ENCODE data around the gene KRTAP10-6. TPM values are rescaled to one million over a fixed set of nuclear protein-coding genes. Genes with fewer than 3 reads are reported as not detected.
A peak's percentile ranks its signal among the peaks of the same experiment; 100 is the strongest.

Gene KRTAP10-6
- total RNA-seq, 5 donors from 2014 or later (not counting 1 experiment from before 2014, with no cell fraction given): not detected

- H3K4me1 Mint-ChIP-seq: peaks cover 0 to 12% (median 2%) of the 10 kb centered on the region in 3 donors
- no peaks in the 10 kb centered on the region for H3K36me3 Mint-ChIP-seq
- Histone ChIP-seq H3K27ac (ENCODE audit: low read length) (no peak overlapping the region), H3K4me1 (ENCODE audit: control insufficient read depth in 1 of 2, extremely low read depth in 1 of 2, insufficient read depth in 2 of 2, low read length in 2 of 2) (peaks cover 0 to 7% of the 10 kb centered on the region in 2 experiments), H3K4me3 (ENCODE audit: control insufficient read depth in 1 of 2, extremely low read depth in 1 of 2, low read length in 1 of 2) (no peak overlapping the region), H3K9me3 (no peaks in the 10 kb centered on the region), H3K27me3 (replicated peaks in 1 of 2; ENCODE audit: control insufficient read depth in 2 of 2, extremely low read depth in 1 of 2, insufficient read depth in 2 of 2, low read length in 1 of 2) (peaks cover 0 to 44% of the 10 kb centered on the region in 2 experiments), H3K36me3 (ENCODE audit: control insufficient read depth in 2 of 2, extremely low read depth in 1 of 2, insufficient read depth in 1 of 2, low read length in 1 of 2) (no peaks in the 10 kb centered on the region)
- H3K27ac Mint-ChIP-seq: no peak overlapping the region
- 87% methylated on average over 37 of the region's 40 CpGs for WGBS (ENCODE audit: insufficient coverage)
- H3K27me3 Mint-ChIP-seq: peaks cover 10 to 12% of the 10 kb centered on the region in 2 donors
- peaks cover 0 to 6% (median under 1%) of the 10 kb centered on the region in 3 donors for H3K9me3 Mint-ChIP-seq
- no peak for ATAC-seq (replicated peaks in 1 of 4)
- ChIA-PET POLR2A (no interaction called here), CTCF (no interaction called here)
- H3K4me3 Mint-ChIP-seq: no peak overlapping the region
- DNase-seq: peak in 1 of 35 experiments; percentile 10
Measured at GRCh38 chr21:44571844-44572782, 20.2 kb downstream of the KRTAP10-6 start.

- WGBS (ENCODE audit: insufficient coverage): 60% methylated on average over 3 of the region's 4 CpGs
- ATAC-seq (replicated peaks in 1 of 4) (no peak), DNase-seq (peak in 1 of 35 experiments; percentile 1)
- peaks cover 0 to 44% of the 10 kb centered on the region in 2 experiments for H3K27me3 ChIP-seq (replicated peaks in 1 of 2; ENCODE audit: control insufficient read depth in 2 of 2, extremely low read depth in 1 of 2, insufficient read depth in 2 of 2, low read length in 1 of 2)
- H3K27me3 Mint-ChIP-seq: peaks cover 10 to 12% of the 10 kb centered on the region in 2 donors
- H3K27ac ChIP-seq (ENCODE audit: low read length): no peak overlapping the region
- H3K4me3 Mint-ChIP-seq: no peak overlapping the region
- H3K27ac Mint-ChIP-seq: no peak overlapping the region
- H3K9me3 ChIP-seq: no peaks in the 10 kb centered on the region
- H3K4me3 ChIP-seq (ENCODE audit: control insufficient read depth in 1 of 2, extremely low read depth in 1 of 2, low read length in 1 of 2): no peak overlapping the region
- peaks cover 0 to 12% (median 2%) of the 10 kb centered on the region in 3 donors for H3K4me1 Mint-ChIP-seq
- peaks cover 0 to 7% of the 10 kb centered on the region in 2 experiments for H3K4me1 ChIP-seq (ENCODE audit: control insufficient read depth in 1 of 2, extremely low read depth in 1 of 2, insufficient read depth in 2 of 2, low read length in 2 of 2)
- no peaks in the 10 kb centered on the region for H3K9me3 Mint-ChIP-seq
- ChIA-PET CTCF (no interaction called here), POLR2A (no interaction called here)
- no peaks in the 10 kb centered on the region for H3K36me3 Mint-ChIP-seq
- H3K36me3 ChIP-seq (ENCODE audit: control insufficient read depth in 2 of 2, extremely low read depth in 1 of 2, insufficient read depth in 1 of 2, low read length in 1 of 2): no peaks in the 10 kb centered on the region
Measured at GRCh38 chr21:44571296-44571695, 21.0 kb downstream of the KRTAP10-6 start.

GRCh38 chr21:44569861-44570517 lies 22.3 kb downstream of the KRTAP10-6 start:
- ATAC-seq (replicated peaks in 1 of 4) (no peak), DNase-seq (no peak)
- Histone ChIP-seq H3K4me3 (ENCODE audit: control insufficient read depth in 1 of 2, extremely low read depth in 1 of 2, low read length in 1 of 2) (no peak overlapping the region), H3K27ac (ENCODE audit: low read length) (no peak overlapping the region), H3K27me3 (replicated peaks in 1 of 2; ENCODE audit: control insufficient read depth in 2 of 2, extremely low read depth in 1 of 2, insufficient read depth in 2 of 2, low read length in 1 of 2) (peaks cover 0 to 39% of the 10 kb centered on the region in 2 experiments), H3K4me1 (ENCODE audit: control insufficient read depth in 1 of 2, extremely low read depth in 1 of 2, insufficient read depth in 2 of 2, low read length in 2 of 2) (peaks cover 0 to 7% of the 10 kb centered on the region in 2 experiments), H3K9me3 (no peaks in the 10 kb centered on the region), H3K36me3 (ENCODE audit: control insufficient read depth in 2 of 2, extremely low read depth in 1 of 2, insufficient read depth in 1 of 2, low read length in 1 of 2) (no peaks in the 10 kb centered on the region)
- Mint-ChIP-seq H3K27me3 (peaks cover 7 to 11% of the 10 kb centered on the region in 2 donors), H3K4me1 (peaks cover 6 to 10% (median 8%) of the 10 kb centered on the region in 3 donors), H3K9me3 (no peaks in the 10 kb centered on the region), H3K4me3 (no peak overlapping the region), H3K36me3 (no peaks in the 10 kb centered on the region), H3K27ac (no peak overlapping the region)
- 78% methylated on average over 9 of the region's 12 CpGs for WGBS (ENCODE audit: insufficient coverage)
- CTCF ChIA-PET: no interaction called here
- POLR2A ChIA-PET: no interaction called here

GRCh38 chr21:44568667-44569556 lies 23.4 kb downstream of the KRTAP10-6 start:
- CTCF ChIA-PET: interaction anchor here in 1 of 2 donors (0.5 kb wide), 1 partner anchor 92 kb away, joined by 3 read pairs; no protein-coding TSS in a partner anchor
- no peaks in the 10 kb centered on the region for H3K9me3 Mint-ChIP-seq
- H3K27ac ChIP-seq (ENCODE audit: low read length): no peak overlapping the region
- no peaks in the 10 kb centered on the region for H3K4me1 ChIP-seq (ENCODE audit: control insufficient read depth in 1 of 2, extremely low read depth in 1 of 2, insufficient read depth in 2 of 2, low read length in 2 of 2)
- H3K36me3 Mint-ChIP-seq: no peaks in the 10 kb centered on the region
- POLR2A ChIA-PET: no interaction called here
- no peak for ATAC-seq (replicated peaks in 1 of 4)
- no peak overlapping the region for H3K27ac Mint-ChIP-seq
- peaks cover 3 to 5% of the 10 kb centered on the region in 2 donors for H3K27me3 Mint-ChIP-seq
- H3K4me3 ChIP-seq (ENCODE audit: control insufficient read depth in 1 of 2, extremely low read depth in 1 of 2, low read length in 1 of 2): no peak overlapping the region
- peak in 1 of 35 experiments; percentile 9 for DNase-seq
- peaks cover 0 to 31% of the 10 kb centered on the region in 2 experiments for H3K27me3 ChIP-seq (replicated peaks in 1 of 2; ENCODE audit: control insufficient read depth in 2 of 2, extremely low read depth in 1 of 2, insufficient read depth in 2 of 2, low read length in 1 of 2)
- H3K4me3 Mint-ChIP-seq: no peak overlapping the region
- H3K4me1 Mint-ChIP-seq: peaks cover 10 to 17% (median 14%) of the 10 kb centered on the region in 3 donors
- no peaks in the 10 kb centered on the region for H3K9me3 ChIP-seq
- 82% methylated on average over 27 of the region's 27 CpGs for WGBS (ENCODE audit: insufficient coverage)
- H3K36me3 ChIP-seq (ENCODE audit: control insufficient read depth in 2 of 2, extremely low read depth in 1 of 2, insufficient read depth in 1 of 2, low read length in 1 of 2): no peaks in the 10 kb centered on the region

- DNase-seq: peak in 1 of 35 experiments; percentile 19
- Mint-ChIP-seq H3K4me1 (peaks cover 10 to 17% (median 14%) of the 10 kb centered on the region in 3 donors), H3K36me3 (no peaks in the 10 kb centered on the region), H3K27me3 (peaks cover 3 to 5% of the 10 kb centered on the region in 2 donors), H3K27ac (no peak overlapping the region), H3K9me3 (peaks cover 0 to 2% (median 2%) of the 10 kb centered on the region in 3 donors), H3K4me3 (no peak overlapping the region)
- Histone ChIP-seq H3K36me3 (ENCODE audit: control insufficient read depth in 2 of 2, extremely low read depth in 1 of 2, insufficient read depth in 1 of 2, low read length in 1 of 2) (no peaks in the 10 kb centered on the region), H3K4me1 (ENCODE audit: control insufficient read depth in 1 of 2, extremely low read depth in 1 of 2, insufficient read depth in 2 of 2, low read length in 2 of 2) (no peaks in the 10 kb centered on the region), H3K27me3 (replicated peaks in 1 of 2; ENCODE audit: control insufficient read depth in 2 of 2, extremely low read depth in 1 of 2, insufficient read depth in 2 of 2, low read length in 1 of 2) (peaks cover 0 to 28% of the 10 kb centered on the region in 2 experiments), H3K9me3 (no peaks in the 10 kb centered on the region), H3K4me3 (ENCODE audit: control insufficient read depth in 1 of 2, extremely low read depth in 1 of 2, low read length in 1 of 2) (no peak overlapping the region), H3K27ac (ENCODE audit: low read length) (no peak overlapping the region)
- 79% methylated on average over 10 of the region's 12 CpGs for WGBS (ENCODE audit: insufficient coverage)
- POLR2A ChIA-PET: no interaction called here
- CTCF ChIA-PET: interaction anchor here in 1 of 2 donors (0.5 kb wide), 1 partner anchor 92 kb away, joined by 3 read pairs; no protein-coding TSS in a partner anchor
- no peak for ATAC-seq (replicated peaks in 1 of 4)
Measured at GRCh38 chr21:44568261-44568660, 24.0 kb downstream of the KRTAP10-6 start.
